Spleen (tissue), 13 donors: ENCODE results near the gene SEMA5B. TPM values are rescaled to one million over a fixed set of nuclear protein-coding genes. Genes with fewer than 3 reads are reported as not detected.
A peak's percentile ranks its signal among the peaks of the same experiment; 100 is the strongest.

Source experiments
- DNase-seq: peaks from one replicate; pipeline ENCODE4 v3.0.0-alpha.2; 2020
- H3K27ac ChIP-seq, 8 donors: fragments of 200-600 bp; sonication (generic) in 7 of 8; 1 replicate in 4 of 8; 2 replicates in 4 of 8; pipeline versions ENCODE4 v1.5.0 to v1.8.0; 2016 to 2021; ENCODE audit warnings: inconsistent platforms in 4 of 8, mild to moderate bottlenecking in 4 of 8, moderate library complexity in 1 of 8
- H3K27me3 ChIP-seq, 7 donors: fragments of 200-600 bp; sonication (generic) in 6 of 7; replicated peaks in 1 of 7; 1 replicate in 4 of 7; 2 replicates in 3 of 7; pipeline versions ENCODE4 v1.5.0 to v1.8.0; 2016 to 2021; ENCODE audit warnings: inconsistent platforms in 3 of 7, mild to moderate bottlenecking in 1 of 7
- H3K36me3 ChIP-seq, 6 donors: fragments of 200-600 bp; sonication (generic) in 5 of 6; 1 replicate in 4 of 6; 2 replicates in 2 of 6; pipeline versions ENCODE4 v1.5.0 to v1.8.0; 2016 to 2021; ENCODE audit warnings: inconsistent platforms in 2 of 6
- H3K4me1 ChIP-seq, 6 donors: fragments of 200-600 bp; sonication (generic) in 5 of 6; 1 replicate in 3 of 6; 2 replicates in 3 of 6; pipeline versions ENCODE4 v1.5.0 to v1.8.0; 2016 to 2021; ENCODE audit warnings: inconsistent platforms in 3 of 6
- H3K4me3 ChIP-seq, 8 donors: fragments of 200-600 bp; sonication (generic) in 7 of 8; 1 replicate in 4 of 8; 2 replicates in 4 of 8; pipeline versions ENCODE4 v1.5.0 to v1.8.0; 2016 to 2021; ENCODE audit warnings: inconsistent platforms in 4 of 8, mild to moderate bottlenecking in 4 of 8, moderate library complexity in 2 of 8
- H3K9me3 ChIP-seq, 8 donors: fragments of 200-600 bp; sonication (generic) in 7 of 8; 1 replicate in 4 of 8; 2 replicates in 4 of 8; pipeline versions ENCODE4 v1.5.0 to v1.8.0; 2016 to 2021; ENCODE audit warnings: inconsistent platforms in 4 of 8
- POLR2A ChIP-seq, 3 donors: fragments of 450-650 bp; IDR thresholded peaks; one replicate each; pipeline ENCODE4 v1.5.1; 2017; ENCODE audit warnings: antibody characterized with exemption in 3 of 3, mild to moderate bottlenecking in 1 of 3
- POLR2AphosphoS5 ChIP-seq, 3 donors: sonication (generic); formaldehyde crosslinking; IDR thresholded peaks; one replicate each; pipeline ENCODE4 v1.5.1; 2017; ENCODE audit warnings: antibody characterized with exemption in 3 of 3
- WGBS, 5 donors: extraction: QIAGEN DNeasy Blood & Tissue Kit in 3 of 5; methylation state at CpG; one replicate each; pipeline versions ENCODE4 v1.1.5 to v1.1.7; 2013 to 2018; 5-methylcytosine and 5-hydroxymethylcytosine counted together
- intact Hi-C: fragments of 100-400 bp; cut with DNase I; formaldehyde crosslinking; loops from one replicate; pipeline ENCODE4 v1.15.0; 2023; ENCODE audit warnings: low total_unique reads
- long read RNA-seq, 2 donors: transcript quantifications; one replicate each; lab custom pipeline, GENCODE V29; 2026
- polyA plus RNA-seq, 3 donors: library from polyadenylated mRNA; stranded (reverse); fragments of 200-250 nt; gene quantifications; one replicate each; pipeline ENCODE4 v1.2.1, GENCODE V29; 2013
- total RNA-seq, 7 donors: library from RNA; depleted of rRNA in 3 of 7; stranded (reverse); fragments of >200 nt in 3 of 7; fragmentation: NEBNext Ultra II Directional in 4 of 7; extraction: Animal tissue kit (Norgen Biotek cat#: 25700) in 4 of 7; gene quantifications; one replicate each; pipeline versions ENCODE4 v1.1.0 to v1.2.1, GENCODE V29; 2016 to 2021
- TF ChIP-seq, protein P1 (sequence below), 11 experiments: fragments of 200-600 bp in 7 of 11; fragments of 450-650 bp in 4 of 11; sonication (generic) in 4 of 11; IDR thresholded peaks in 8 of 11; conservative IDR thresholded peaks in 3 of 11; 1 replicate in 7 of 11; 2 replicates in 4 of 11; pipeline versions ENCODE4 v1.4.0 to v1.8.0; 2016 to 2021; ENCODE audit warnings: antibody characterized with exemption in 11 of 11, inconsistent platforms in 4 of 11, mild to moderate bottlenecking in 1 of 11
- donor health status: healthy with polysubstance abuse.
- donor health status: DM: no; HTN: no; CAD: no; lungs with moderate emphysema.
- donor health status: DM: no; HTN: no; CAD: no.
- donor health status: Bipolar disorder and iron deficiency.
- donor health status: healthy.
- donor health status: DM: no; HTN: no; CAD: no.
- donor health status: DM: yes; HTN: yes; CAD: no.

Gene SEMA5B, protein sequence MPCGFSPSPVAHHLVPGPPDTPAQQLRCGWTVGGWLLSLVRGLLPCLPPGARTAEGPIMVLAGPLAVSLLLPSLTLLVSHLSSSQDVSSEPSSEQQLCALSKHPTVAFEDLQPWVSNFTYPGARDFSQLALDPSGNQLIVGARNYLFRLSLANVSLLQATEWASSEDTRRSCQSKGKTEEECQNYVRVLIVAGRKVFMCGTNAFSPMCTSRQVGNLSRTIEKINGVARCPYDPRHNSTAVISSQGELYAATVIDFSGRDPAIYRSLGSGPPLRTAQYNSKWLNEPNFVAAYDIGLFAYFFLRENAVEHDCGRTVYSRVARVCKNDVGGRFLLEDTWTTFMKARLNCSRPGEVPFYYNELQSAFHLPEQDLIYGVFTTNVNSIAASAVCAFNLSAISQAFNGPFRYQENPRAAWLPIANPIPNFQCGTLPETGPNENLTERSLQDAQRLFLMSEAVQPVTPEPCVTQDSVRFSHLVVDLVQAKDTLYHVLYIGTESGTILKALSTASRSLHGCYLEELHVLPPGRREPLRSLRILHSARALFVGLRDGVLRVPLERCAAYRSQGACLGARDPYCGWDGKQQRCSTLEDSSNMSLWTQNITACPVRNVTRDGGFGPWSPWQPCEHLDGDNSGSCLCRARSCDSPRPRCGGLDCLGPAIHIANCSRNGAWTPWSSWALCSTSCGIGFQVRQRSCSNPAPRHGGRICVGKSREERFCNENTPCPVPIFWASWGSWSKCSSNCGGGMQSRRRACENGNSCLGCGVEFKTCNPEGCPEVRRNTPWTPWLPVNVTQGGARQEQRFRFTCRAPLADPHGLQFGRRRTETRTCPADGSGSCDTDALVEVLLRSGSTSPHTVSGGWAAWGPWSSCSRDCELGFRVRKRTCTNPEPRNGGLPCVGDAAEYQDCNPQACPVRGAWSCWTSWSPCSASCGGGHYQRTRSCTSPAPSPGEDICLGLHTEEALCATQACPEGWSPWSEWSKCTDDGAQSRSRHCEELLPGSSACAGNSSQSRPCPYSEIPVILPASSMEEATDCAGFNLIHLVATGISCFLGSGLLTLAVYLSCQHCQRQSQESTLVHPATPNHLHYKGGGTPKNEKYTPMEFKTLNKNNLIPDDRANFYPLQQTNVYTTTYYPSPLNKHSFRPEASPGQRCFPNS
- total RNA-seq (under 1 TPM in 4 of 7 donors, not detected in 3; 0.09 to 0.63 (median 0.41) TPM), polyA plus RNA-seq (under 1 TPM; 0.41 to 0.51 (median 0.41) TPM)
- long read RNA-seq, donor 1, result 0 reads
- long read RNA-seq, donor 2, result 0 reads

GRCh38 chr3:123027292-123028232 lies at the start of gene SEMA5B:
TSS of gene SEMA5B (minus strand) at chr3:123027763. CDS start at chr3:122961263, 66,500 bp downstream.
- Histone ChIP-seq H3K36me3 (no peaks in the 10 kb centered on the region), H3K9me3 (no peaks in the 10 kb centered on the region), H3K4me1 (peaks cover 18 to 54% (median 36%) of the 10 kb centered on the region in 6 donors), H3K27ac (no peak within 1 kb of the TSS), H3K4me3 (peak within 1 kb of the TSS; percentile 49 to 75 (median 60)), H3K27me3 (peaks cover 17 to 79% (median 53%) of the 10 kb centered on the region in 7 donors)
- WGBS, 5 donors, result 0 to 1% (median 1%) methylated on average over 52 to 94 of the region's 94 CpGs
- intact Hi-C loops, result loop anchor here (10.0 kb wide), 2 partner anchors 83 to 263 kb away; no protein-coding TSS in a partner anchor
- TF ChIP-seq POLR2A (IDR thresholded peaks at IDR 0.05), result no peak
- no peak for TF ChIP-seq POLR2AphosphoS5 (IDR thresholded peaks at IDR 0.05)
- TF ChIP-seq, protein P1, sequence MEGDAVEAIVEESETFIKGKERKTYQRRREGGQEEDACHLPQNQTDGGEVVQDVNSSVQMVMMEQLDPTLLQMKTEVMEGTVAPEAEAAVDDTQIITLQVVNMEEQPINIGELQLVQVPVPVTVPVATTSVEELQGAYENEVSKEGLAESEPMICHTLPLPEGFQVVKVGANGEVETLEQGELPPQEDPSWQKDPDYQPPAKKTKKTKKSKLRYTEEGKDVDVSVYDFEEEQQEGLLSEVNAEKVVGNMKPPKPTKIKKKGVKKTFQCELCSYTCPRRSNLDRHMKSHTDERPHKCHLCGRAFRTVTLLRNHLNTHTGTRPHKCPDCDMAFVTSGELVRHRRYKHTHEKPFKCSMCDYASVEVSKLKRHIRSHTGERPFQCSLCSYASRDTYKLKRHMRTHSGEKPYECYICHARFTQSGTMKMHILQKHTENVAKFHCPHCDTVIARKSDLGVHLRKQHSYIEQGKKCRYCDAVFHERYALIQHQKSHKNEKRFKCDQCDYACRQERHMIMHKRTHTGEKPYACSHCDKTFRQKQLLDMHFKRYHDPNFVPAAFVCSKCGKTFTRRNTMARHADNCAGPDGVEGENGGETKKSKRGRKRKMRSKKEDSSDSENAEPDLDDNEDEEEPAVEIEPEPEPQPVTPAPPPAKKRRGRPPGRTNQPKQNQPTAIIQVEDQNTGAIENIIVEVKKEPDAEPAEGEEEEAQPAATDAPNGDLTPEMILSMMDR (IDR thresholded peaks at IDR 0.05 in 8 of 11, conservative IDR thresholded peaks at IDR 0.05 in 3 of 11), result peak in 6 of 11 experiments; percentile 11 to 50 (median 44)
- DNase-seq, result peak; percentile 82

- Histone ChIP-seq H3K27ac (peak overlapping the region in 3 of 8 donors; percentile 6 to 20 (median 10)), H3K4me1 (peaks cover 0 to 31% (median 17%) of the 10 kb centered on the region in 6 donors), H3K4me3 (no peak overlapping the region), H3K27me3 (no peaks in the 10 kb centered on the region), H3K36me3 (no peaks in the 10 kb centered on the region), H3K9me3 (no peaks in the 10 kb centered on the region)
- 30 to 53% (median 47%) methylated on average over 6 of the region's 6 CpGs for WGBS, 5 donors
- no peak for DNase-seq
- intact Hi-C loops, result no loop called here
- TF ChIP-seq POLR2AphosphoS5 (IDR thresholded peaks at IDR 0.05), result no peak
- TF ChIP-seq POLR2A (IDR thresholded peaks at IDR 0.05), result no peak
- TF ChIP-seq, protein P1 (IDR thresholded peaks at IDR 0.05 in 8 of 11, conservative IDR thresholded peaks at IDR 0.05 in 3 of 11), result no peak
Measured at GRCh38 chr3:123076496-123077418, 49.2 kb upstream of the SEMA5B start.

DNA sequence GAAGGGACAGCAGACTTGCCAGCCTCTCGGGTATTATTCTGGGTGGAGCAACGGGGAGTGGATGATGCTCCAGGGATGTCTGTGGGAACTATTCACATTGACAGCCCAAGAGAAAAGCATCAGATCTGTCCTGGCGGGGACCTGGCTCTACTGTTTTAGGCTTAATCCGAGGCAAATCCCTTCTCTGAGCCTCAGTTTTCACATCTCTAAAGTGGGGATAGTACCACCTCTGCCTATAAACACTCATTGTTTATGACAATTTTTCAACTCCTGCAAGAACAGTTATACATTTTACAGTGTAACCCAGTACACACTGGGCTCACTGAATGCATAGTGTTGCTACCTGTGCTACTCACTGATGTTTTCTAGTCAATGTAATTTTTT lies 48.5 kb upstream of the SEMA5B start:
- Histone ChIP-seq H3K9me3 (no peaks in the 10 kb centered on the region), H3K27ac (peak overlapping the region in 1 of 8 donors; percentile 10), H3K4me3 (no peak overlapping the region), H3K36me3 (no peaks in the 10 kb centered on the region), H3K4me1 (peaks cover 0 to 31% (median 17%) of the 10 kb centered on the region in 6 donors), H3K27me3 (no peaks in the 10 kb centered on the region)
- intact Hi-C loops, result no loop called here
- whole genome bisulfite sequencing, 5 donors, result 92 to 95% (median 93%) methylated on average over 4 of the region's 4 CpGs
- TF ChIP-seq, protein P1 (IDR thresholded peaks at IDR 0.05 in 8 of 11, conservative IDR thresholded peaks at IDR 0.05 in 3 of 11), result no peak
- TF ChIP-seq POLR2A (IDR thresholded peaks at IDR 0.05) (no peak), POLR2AphosphoS5 (IDR thresholded peaks at IDR 0.05) (no peak)
- DNase-seq, result no peak
